Measurements from ENCODE around the gene DRP2. TPM values are rescaled to one million over a fixed set of nuclear protein-coding genes. Genes with fewer than 3 reads are reported as not detected.
A peak's percentile ranks its signal among the peaks of the same experiment; 100 is the strongest.

DRP2 gene
- polyA plus RNA-seq, 1 donor from 2014 or later, result 10.0 TPM

DNA sequence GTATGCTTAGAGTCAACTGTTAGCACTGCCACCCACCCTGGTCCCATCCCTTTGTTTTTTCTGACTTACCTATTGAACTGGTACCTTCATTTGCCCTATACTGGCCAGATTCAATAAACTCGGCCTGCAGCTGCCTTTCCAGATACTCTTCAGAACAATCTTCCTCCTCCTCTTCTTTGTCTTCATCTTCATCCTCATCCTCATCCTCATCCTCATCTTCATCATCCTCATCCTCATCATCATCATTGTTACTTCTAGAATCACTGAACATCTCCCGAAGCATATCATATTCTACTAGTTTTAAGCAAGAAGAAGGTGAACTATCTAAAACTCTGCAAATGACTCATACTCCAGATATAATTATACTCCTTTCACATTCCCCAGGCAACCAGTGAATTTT, 56.7 kb downstream of the DRP2 start:
- Histone ChIP-seq H3K36me3 (ENCODE audit: insufficient read depth, low read length) (no peaks in the 10 kb centered on the region), H3K9me2 (ENCODE audit: insufficient read depth, low read length) (no peaks in the 10 kb centered on the region), H3F3A (ENCODE audit: insufficient read depth, low read length, poor library complexity, severe bottlenecking) (no peaks in the 10 kb centered on the region), H3K27ac (ENCODE audit: low read length) (no peak overlapping the region), H3K79me2 (replicated peaks; ENCODE audit: insufficient read depth, low read length) (no peaks in the 10 kb centered on the region), H3K27me3 (ENCODE audit: insufficient read depth, low read depth, low read length) (no peaks in the 10 kb centered on the region), H3K9me3 (ENCODE audit: low read length) (no peaks in the 10 kb centered on the region), H3K4me3 (ENCODE audit: low read length) (no peak overlapping the region), H3K9ac (ENCODE audit: low read length) (no peak overlapping the region), H4K20me1 (ENCODE audit: insufficient read depth) (no peaks in the 10 kb centered on the region), H2AFZ (ENCODE audit: low read depth, low read length) (no peak overlapping the region), H3K4me2 (ENCODE audit: low read length) (no peak overlapping the region)
- TF ChIP-seq EP300 (conservative IDR thresholded peaks at IDR 0.05; ENCODE audit: poor library complexity, severe bottlenecking) (no peak), MXI1 (conservative IDR thresholded peaks at IDR 0.05; ENCODE audit: poor library complexity, severe bottlenecking) (no peak), RAD21 (conservative IDR thresholded peaks at IDR 0.05) (no peak), POLR2AphosphoS5 (IDR thresholded peaks at IDR 0.05) (no peak), EZH2 (IDR thresholded peaks at IDR 0.05; ENCODE audit: borderline replicate concordance, insufficient read depth, low read length, poor library complexity, severe bottlenecking) (no peak), TAF1 (IDR thresholded peaks at IDR 0.05; ENCODE audit: low read depth) (no peak), SMC3 (conservative IDR thresholded peaks at IDR 0.05; ENCODE audit: poor library complexity) (no peak)
- TF ChIP-seq, protein P1, sequence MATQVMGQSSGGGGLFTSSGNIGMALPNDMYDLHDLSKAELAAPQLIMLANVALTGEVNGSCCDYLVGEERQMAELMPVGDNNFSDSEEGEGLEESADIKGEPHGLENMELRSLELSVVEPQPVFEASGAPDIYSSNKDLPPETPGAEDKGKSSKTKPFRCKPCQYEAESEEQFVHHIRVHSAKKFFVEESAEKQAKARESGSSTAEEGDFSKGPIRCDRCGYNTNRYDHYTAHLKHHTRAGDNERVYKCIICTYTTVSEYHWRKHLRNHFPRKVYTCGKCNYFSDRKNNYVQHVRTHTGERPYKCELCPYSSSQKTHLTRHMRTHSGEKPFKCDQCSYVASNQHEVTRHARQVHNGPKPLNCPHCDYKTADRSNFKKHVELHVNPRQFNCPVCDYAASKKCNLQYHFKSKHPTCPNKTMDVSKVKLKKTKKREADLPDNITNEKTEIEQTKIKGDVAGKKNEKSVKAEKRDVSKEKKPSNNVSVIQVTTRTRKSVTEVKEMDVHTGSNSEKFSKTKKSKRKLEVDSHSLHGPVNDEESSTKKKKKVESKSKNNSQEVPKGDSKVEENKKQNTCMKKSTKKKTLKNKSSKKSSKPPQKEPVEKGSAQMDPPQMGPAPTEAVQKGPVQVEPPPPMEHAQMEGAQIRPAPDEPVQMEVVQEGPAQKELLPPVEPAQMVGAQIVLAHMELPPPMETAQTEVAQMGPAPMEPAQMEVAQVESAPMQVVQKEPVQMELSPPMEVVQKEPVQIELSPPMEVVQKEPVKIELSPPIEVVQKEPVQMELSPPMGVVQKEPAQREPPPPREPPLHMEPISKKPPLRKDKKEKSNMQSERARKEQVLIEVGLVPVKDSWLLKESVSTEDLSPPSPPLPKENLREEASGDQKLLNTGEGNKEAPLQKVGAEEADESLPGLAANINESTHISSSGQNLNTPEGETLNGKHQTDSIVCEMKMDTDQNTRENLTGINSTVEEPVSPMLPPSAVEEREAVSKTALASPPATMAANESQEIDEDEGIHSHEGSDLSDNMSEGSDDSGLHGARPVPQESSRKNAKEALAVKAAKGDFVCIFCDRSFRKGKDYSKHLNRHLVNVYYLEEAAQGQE (IDR thresholded peaks at IDR 0.05; ENCODE audit: borderline replicate concordance), result no peak
- TF ChIP-seq, protein P2, sequence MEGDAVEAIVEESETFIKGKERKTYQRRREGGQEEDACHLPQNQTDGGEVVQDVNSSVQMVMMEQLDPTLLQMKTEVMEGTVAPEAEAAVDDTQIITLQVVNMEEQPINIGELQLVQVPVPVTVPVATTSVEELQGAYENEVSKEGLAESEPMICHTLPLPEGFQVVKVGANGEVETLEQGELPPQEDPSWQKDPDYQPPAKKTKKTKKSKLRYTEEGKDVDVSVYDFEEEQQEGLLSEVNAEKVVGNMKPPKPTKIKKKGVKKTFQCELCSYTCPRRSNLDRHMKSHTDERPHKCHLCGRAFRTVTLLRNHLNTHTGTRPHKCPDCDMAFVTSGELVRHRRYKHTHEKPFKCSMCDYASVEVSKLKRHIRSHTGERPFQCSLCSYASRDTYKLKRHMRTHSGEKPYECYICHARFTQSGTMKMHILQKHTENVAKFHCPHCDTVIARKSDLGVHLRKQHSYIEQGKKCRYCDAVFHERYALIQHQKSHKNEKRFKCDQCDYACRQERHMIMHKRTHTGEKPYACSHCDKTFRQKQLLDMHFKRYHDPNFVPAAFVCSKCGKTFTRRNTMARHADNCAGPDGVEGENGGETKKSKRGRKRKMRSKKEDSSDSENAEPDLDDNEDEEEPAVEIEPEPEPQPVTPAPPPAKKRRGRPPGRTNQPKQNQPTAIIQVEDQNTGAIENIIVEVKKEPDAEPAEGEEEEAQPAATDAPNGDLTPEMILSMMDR (IDR thresholded peaks at IDR 0.05; ENCODE audit: poor library complexity, severe bottlenecking), result no peak

DNA sequence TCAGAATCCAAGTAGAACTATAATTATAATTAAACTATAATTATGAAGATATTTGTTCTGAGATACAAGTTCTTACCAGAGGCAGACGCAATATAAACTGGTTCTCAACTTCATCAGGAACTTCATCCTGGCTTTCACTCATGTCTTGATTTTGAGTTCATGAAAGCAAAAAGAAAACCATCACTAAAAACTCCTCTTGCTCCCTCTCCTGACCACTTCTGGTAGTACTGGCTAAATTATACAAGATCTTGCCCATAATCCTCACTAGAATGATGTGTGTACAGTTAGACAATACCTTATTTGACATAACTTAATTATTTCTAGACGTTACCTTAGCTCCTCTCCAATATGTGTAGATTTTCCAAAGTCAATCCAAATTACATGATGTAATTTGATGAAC, 67.8 kb downstream of the DRP2 start:
- H4K20me1 ChIP-seq (ENCODE audit: insufficient read depth), result no peaks in the 10 kb centered on the region
- no peaks in the 10 kb centered on the region for H3K27me3 ChIP-seq (ENCODE audit: insufficient read depth, low read depth, low read length)
- H3K9me3 ChIP-seq (ENCODE audit: low read length), result no peaks in the 10 kb centered on the region

More for the DNA sequence above, 67.8 kb downstream of the DRP2 start:
- Histone ChIP-seq H2AFZ (ENCODE audit: low read depth, low read length) (no peak overlapping the region), H3K4me2 (ENCODE audit: low read length) (no peak overlapping the region), H3K79me2 (replicated peaks; ENCODE audit: insufficient read depth, low read length) (no peaks in the 10 kb centered on the region), H3K9ac (ENCODE audit: low read length) (no peak overlapping the region), H3K9me2 (ENCODE audit: insufficient read depth, low read length) (no peaks in the 10 kb centered on the region), H3K36me3 (ENCODE audit: insufficient read depth, low read length) (no peaks in the 10 kb centered on the region), H3K27ac (ENCODE audit: low read length) (no peak overlapping the region), H3F3A (ENCODE audit: insufficient read depth, low read length, poor library complexity, severe bottlenecking) (no peaks in the 10 kb centered on the region), H3K4me3 (ENCODE audit: low read length) (no peak overlapping the region)
- TF ChIP-seq SMC3 (conservative IDR thresholded peaks at IDR 0.05; ENCODE audit: poor library complexity) (peak; percentile 76), MXI1 (conservative IDR thresholded peaks at IDR 0.05; ENCODE audit: poor library complexity, severe bottlenecking) (no peak), EP300 (conservative IDR thresholded peaks at IDR 0.05; ENCODE audit: poor library complexity, severe bottlenecking) (no peak), RAD21 (conservative IDR thresholded peaks at IDR 0.05) (peak; percentile 72)
- TF ChIP-seq, protein P2 (IDR thresholded peaks at IDR 0.05; ENCODE audit: poor library complexity, severe bottlenecking), result peak; percentile 68
